Measurements from ENCODE around the gene ATAD5.

DNA sequence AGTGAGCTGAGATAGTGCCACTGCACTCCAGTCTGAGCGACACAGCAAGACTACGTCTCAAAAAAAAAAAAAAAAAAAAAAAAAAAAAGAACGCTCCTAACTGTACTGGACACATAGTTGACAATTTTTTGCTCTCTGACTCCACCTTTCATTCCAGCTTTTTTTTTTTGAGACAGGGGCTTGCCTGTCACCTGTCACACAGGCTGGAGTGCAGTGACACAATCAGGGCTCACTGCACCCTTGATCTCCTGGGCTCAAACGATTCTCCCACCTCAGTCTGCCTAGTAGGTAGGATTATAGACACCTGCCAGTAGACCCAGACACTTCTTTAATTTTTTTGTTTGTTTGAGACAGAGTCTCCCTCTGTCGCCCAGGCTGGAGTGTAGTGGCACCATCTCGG, 4.7 kb upstream of the ATAD5 start:
- TF ChIP-seq CTCF (IDR thresholded peaks at IDR 0.05 in 4 of 5, conservative IDR thresholded peaks at IDR 0.05 in 1 of 5), result no peak
- no peak for TF ChIP-seq POLR2A (IDR thresholded peaks at IDR 0.05)

Data from gastrocnemius medialis (tissue), 4 donors.